SU-DHL-6 (cell line): ENCODE results near the gene CEP20.

Experiments used
- EZH2phosphoT487 ChIP-seq: fragments of 200-600 bp; sonication (generic), shearing (Covaris generic); conservative IDR thresholded peaks from 2 replicates; pipeline ENCODE4 v1.6.1; 2018; ENCODE audit warnings: mild to moderate bottlenecking, antibody characterized with exemption, low read length, moderate library complexity, mixed read lengths
- TF ChIP-seq, protein P1 (sequence below): fragments of 200-600 bp; sonication (generic); IDR thresholded peaks from one replicate; pipeline ENCODE4 v1.5.1; 2017; ENCODE audit warnings: antibody characterized with exemption, mild to moderate bottlenecking, low read length, moderate library complexity; ENCODE audit not compliant: insufficient read depth, poor library complexity, severe bottlenecking

DNA sequence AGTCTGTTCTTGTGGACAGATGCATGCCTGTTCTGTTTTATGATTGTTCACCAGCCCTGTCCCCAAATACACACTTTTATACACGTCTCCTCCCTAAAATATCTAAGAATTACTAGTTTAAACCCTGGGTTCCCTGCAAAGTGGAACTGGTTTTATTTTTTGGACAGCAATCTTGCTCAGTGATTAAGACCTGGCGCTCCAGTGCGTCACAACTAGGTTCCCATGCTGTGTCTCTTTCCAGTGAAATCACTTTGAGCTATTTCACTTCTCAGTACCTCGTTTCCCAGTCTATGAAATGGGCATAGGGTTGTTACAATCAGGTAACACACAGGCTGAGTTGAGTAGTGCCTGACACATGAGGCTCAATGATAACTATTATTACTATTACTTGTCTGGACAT, 1.1 kb downstream of the CEP20 start:
- TF ChIP-seq, protein P1, sequence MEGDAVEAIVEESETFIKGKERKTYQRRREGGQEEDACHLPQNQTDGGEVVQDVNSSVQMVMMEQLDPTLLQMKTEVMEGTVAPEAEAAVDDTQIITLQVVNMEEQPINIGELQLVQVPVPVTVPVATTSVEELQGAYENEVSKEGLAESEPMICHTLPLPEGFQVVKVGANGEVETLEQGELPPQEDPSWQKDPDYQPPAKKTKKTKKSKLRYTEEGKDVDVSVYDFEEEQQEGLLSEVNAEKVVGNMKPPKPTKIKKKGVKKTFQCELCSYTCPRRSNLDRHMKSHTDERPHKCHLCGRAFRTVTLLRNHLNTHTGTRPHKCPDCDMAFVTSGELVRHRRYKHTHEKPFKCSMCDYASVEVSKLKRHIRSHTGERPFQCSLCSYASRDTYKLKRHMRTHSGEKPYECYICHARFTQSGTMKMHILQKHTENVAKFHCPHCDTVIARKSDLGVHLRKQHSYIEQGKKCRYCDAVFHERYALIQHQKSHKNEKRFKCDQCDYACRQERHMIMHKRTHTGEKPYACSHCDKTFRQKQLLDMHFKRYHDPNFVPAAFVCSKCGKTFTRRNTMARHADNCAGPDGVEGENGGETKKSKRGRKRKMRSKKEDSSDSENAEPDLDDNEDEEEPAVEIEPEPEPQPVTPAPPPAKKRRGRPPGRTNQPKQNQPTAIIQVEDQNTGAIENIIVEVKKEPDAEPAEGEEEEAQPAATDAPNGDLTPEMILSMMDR: no peak
- no peak for TF ChIP-seq EZH2phosphoT487
